ENCODE results near the gene OARD1. TPM values are rescaled to one million over a fixed set of nuclear protein-coding genes. Genes with fewer than 3 reads are reported as not detected.
A peak's percentile ranks its signal among the peaks of the same experiment; 100 is the strongest.

Gene OARD1
- total RNA-seq, 1 donor from 2014 or later = 6.7 TPM

DNA sequence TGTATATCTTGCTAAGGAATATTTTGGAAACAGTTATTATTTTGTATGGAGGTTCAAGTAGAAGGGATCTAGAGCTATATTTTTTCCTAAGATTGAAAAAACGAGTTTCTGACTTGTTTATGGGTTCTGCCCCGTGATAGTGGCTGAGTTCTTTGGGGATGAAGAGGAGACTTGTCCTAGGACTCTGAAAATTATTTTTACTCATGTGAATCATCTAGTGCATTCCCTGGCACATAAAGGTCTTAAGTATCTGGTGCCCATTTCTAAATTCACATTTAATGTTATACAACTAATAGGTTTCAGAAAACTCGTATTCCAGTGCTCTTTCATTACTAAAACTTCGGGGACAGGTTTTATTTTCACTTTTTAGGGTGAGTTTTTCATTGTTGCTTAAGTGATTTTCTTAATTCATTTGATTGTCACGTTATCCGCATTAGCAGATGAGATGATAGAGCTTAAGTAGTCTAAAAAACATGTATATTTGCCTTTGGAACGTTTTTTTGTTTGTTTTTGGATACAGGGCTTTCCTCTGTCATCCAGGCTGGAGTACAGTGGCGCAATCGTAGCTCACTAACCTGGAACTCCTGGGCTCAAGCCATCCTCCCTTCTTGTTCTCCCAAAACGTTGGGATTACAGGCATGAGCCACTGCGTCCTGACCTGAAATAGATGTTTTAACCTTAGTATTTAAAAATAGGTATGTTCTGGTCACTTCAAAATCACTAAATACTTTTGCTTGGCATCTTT is 2.7 kb upstream of the OARD1 start:
- DNase-seq (ENCODE audit: low read depth in 2 of 2) = no peak

- peak in 1 of 2 donors; percentile 24 for DNase-seq (ENCODE audit: low read depth in 2 of 2)
Observed at GRCh38 chr6:41073968-41074691, 2.0 kb upstream of the OARD1 start.

DNA sequence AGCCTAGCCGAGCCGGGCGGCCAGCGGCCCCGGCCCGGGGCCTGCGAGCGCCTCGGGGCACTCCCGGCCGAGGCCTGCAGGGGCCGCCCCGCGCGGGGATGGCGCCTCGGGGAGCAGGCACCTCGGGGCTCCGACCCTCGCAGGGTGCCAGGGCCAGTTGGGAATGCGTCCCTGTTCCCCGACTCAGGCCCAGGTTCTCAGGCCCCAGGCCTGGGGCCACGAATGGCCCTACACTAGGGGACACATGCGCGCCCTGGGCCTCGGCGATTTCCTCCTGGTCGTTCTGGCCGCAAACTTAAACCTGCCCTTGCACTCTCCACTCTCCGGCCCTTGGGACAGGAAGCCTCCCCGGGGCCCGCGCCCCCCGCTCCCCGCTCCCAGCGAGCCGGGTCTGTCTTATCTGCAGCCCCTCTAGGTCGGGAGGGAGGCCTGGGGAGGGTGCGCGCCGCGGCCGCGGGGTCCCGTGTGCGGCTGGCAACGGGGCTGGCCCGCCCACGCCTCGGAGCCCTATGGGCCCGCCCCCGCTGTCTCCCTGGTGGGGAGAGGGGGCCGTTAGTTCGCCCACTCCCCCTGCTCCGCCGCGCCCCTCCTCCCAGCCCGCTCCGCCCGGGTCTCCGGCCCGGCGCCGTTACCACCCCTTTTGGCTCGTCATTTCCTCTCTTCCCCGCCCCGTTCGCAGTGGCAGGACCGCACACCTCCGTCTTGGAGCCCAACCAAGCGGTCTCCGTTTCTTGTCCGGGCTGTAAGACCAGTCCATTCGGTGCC is 1.2 kb upstream of the OARD1 start:
- peak; percentile 62 to 91 for DNase-seq (ENCODE audit: low read depth in 2 of 2)

- DNase-seq (ENCODE audit: low read depth in 2 of 2) = peak in 1 of 2 donors; percentile 99
Observed at GRCh38 chr6:41072836-41073202, 663 bp upstream of the OARD1 start, which contains the start of gene NFYA. Gene NFYA (plus strand): TSS chr6:41072974. CDS start chr6:41079090, 6,116 bp downstream.

- peak in 1 of 2 donors; percentile 30 for DNase-seq (ENCODE audit: low read depth in 2 of 2)
Observed at GRCh38 chr6:41071501-41071922, 644 bp downstream of the OARD1 start.

DNA sequence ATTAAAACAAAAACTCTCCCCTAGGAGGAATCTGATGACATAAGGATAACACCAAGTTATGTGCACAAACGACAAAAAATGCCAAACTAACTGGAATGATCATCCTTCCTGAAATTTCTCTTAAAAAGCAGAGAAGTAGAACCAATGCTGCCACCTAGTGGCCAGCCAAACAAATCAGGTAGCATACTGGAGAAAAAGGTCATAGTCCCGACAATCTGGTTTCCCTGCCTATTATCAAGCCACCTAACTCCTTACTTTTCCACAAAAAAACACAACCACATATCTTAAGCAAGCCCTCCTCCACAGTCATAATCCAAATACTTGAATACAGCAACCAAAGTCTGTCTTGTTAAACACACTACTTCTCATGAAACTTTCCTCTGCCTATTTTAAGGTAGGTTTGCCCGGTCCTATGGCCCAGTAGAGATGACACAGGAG is 5.3 kb downstream of the OARD1 start:
- DNase-seq (ENCODE audit: low read depth in 2 of 2) = peak; percentile 79 to 85

DNA sequence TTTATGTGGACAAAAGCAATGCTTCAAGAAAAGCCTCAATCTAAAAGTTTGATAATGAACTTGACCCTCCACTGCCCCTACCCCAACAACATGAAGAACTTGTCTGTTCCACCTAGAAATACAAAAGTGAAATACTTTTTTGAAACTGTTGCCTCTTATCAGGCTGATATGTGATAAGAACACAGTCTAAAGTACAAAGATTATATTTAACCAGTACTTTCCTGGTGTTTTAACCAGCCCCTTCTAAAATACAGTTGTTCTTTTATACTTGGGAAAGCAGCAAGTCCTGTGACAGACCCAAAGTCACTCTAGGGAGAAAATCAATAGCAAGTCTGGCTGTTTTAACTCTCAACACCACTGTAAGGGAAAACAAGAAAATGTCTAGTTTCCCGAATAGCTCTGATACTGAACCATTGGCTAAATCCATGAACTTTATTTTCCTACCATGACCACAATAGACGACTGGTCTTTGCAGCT is 6.6 kb downstream of the OARD1 start:
- DNase-seq (ENCODE audit: low read depth in 2 of 2) = no peak

- no peak for DNase-seq (ENCODE audit: low read depth in 2 of 2)
Observed at GRCh38 chr6:41064841-41065240, 7.3 kb downstream of the OARD1 start.

DNA sequence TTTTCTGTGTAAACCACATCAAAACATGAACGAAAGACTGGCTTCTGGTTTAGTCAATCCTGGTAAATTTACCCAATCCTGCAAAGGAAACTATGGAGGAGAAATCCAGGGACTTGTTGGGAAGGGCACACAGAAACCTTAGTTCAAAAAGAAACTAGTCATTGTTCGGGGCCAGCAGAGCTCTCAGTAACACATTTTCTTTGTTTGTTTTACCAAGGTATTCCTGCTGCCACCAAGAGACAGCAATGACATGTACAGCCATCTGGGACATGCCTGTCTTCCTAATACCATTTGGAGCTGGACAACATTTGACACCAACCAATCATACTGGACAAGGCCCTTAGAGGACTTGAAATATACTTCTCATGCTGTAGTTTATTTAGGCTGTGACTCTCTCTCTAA is 8.3 kb downstream of the OARD1 start:
- no peak for DNase-seq (ENCODE audit: low read depth in 2 of 2)

DNA sequence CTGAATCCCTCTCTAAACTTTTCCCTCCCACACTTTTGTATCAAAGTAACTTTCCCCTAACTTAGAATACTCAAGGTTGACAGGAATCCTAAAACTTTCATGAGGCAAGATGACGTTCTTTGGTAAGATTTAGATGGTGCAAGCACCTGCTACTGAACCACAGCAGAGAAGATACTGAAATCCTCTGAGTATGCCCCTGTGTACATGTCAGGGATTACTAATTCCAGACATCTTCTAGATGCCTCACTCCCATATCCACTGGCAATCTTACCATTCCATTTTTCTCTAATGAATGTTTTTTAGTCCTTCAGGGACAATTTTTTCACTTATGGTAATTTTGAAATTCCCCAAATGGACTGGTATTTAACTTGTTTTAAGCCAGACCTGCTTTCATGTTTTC is 10.1 kb downstream of the OARD1 start:
- DNase-seq (ENCODE audit: low read depth in 2 of 2) = no peak

GRCh38 chr6:41061196-41061726 is 10.9 kb downstream of the OARD1 start:
- no peak for DNase-seq (ENCODE audit: low read depth in 2 of 2)

DNA sequence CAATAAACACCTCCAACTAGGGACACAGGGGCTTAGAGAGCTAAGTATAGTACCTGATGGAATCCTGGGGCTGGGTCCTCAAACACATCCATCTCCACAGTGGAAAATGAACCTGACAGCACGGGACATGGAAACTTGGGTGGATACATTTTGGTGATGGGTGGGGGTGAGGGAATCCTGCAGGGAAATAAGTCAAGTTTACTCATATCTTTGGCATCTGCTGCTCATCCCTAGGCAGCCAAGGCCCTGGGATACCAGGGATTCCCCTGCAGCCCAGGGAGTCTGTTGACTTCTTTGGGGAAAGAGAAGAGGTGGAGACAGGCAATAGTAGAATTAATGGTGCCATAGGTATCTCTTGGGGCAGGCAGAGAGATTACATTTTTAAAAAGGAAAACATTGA is 12.6 kb downstream of the OARD1 start:
- DNase-seq (ENCODE audit: low read depth in 2 of 2) = no peak

DNA sequence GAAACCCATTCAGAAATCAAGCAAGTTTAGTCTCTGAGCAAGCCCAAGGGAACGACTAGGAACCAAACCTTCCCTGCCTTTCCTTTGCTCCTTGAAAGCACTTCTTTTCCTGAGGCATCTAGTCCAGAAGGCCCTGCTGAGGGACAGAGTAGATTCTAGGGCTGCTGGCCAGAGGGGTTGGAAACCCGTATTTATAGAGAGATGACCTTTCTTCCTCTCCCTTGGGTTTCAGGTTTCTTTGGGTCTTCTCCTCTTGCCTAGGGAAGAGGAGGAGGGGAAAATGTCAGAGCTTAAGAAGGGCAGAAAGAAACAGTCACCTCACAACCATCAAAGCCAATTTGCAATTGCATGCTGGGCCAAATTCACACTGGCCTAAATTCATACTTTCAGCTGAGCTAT is 13.4 kb downstream of the OARD1 start:
- DNase-seq (ENCODE audit: low read depth in 2 of 2) = no peak

GRCh38 chr6:41056768-41057490 is 15.2 kb downstream of the OARD1 start:
- DNase-seq (ENCODE audit: low read depth in 2 of 2) = no peak

GRCh38 chr6:41055149-41055548 is 17.0 kb downstream of the OARD1 start:
- no peak for DNase-seq (ENCODE audit: low read depth in 2 of 2)

GRCh38 chr6:41054511-41054910 is 17.6 kb downstream of the OARD1 start:
- no peak for DNase-seq (ENCODE audit: low read depth in 2 of 2)

DNA sequence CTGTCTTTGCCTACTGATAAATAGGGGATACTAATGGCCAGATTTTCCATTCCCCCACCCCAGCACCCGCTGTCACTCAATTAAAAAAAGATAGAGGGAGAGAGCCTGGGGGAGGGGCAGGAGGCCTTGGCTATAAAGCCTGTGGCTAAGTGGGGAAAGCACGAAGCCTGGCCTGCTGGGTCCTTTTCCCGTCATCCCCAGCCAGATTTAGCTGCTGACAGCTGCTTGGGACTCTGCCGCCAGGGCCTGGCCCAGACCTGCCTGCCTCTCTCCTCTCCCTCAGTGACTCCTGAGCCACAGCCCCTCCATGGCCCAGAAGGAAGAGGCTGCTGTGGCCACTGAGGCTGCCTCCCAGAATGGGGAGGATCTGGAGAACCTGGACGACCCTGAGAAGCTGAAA is 19.1 kb downstream of the OARD1 start, which contains the start of gene APOBEC2:
TSS of gene APOBEC2 (plus strand) at position 162 of the 400 bp plus-strand sequence. CDS start at position 308, 146 bp downstream.
- no peak for DNase-seq (ENCODE audit: low read depth in 2 of 2)

DNA sequence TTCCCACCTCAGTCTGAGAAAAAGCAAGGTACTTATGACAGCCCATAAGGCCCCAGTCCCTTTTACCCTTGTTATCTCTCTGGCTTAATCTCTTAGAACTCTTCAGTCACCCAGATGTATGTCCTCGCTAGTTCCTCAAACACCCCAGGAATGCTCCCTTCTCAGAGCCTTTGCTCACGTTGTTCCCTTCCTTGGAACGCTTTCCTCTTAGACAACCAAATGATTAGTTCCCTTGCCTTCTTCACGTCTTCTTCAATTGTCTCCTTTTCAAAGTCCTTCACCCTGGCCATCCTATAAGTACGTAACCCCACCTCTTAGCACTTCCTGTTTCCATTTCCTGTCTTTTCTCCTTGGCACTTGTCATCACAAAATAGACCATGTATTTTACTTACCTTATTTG is 20.3 kb downstream of the OARD1 start:
- no peak for DNase-seq (ENCODE audit: low read depth in 2 of 2)

- DNase-seq (ENCODE audit: low read depth in 2 of 2) = no peak
Observed at GRCh38 chr6:41050536-41050935, 21.6 kb downstream of the OARD1 start.

DNA sequence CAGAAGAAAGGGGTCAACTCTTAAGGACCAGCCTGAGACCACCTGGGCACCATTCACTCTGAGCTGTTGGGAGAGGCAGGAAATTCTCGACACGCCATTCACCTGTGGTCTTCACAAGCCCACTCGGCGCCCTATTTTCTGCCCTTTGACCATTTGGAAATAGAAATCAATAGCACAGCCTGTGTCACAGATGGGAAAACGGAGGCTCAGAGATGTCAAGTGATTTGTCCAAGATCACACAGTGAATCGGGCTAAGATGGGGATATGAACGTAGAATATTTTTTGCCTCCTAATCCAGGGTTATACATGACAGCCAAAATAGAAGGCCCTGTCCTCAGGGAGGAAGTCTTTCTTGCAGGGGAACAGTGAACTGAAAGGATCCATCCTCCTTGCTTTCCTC is 22.2 kb downstream of the OARD1 start:
- no peak for DNase-seq (ENCODE audit: low read depth in 2 of 2)

DNA sequence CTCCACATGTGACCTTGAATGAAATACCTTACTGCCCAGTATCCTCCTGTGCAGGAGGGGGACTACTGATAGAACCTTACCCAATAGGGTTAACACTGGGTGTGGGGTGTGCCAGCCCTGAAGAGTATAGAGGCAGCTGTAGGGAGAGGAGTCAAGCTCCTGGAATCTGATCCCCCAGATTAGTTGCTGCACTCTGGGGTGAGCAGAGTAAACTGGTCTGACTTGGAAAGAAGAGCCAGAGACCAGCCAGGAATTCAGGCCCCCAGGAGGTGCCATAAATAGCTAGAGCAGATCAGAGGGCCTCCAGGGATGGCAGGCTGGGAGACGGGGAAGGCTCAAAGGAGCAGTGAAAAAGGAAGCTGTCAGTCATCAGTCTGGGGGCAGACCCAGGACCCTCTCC is 22.6 kb downstream of the OARD1 start:
- no peak for DNase-seq (ENCODE audit: low read depth in 2 of 2)

Measured in dermis microvascular lymphatic vessel endothelial cell (primary cell).